Upper lobe of left lung (tissue), 6 donors: ENCODE data around the gene HNRNPL. TPM values are rescaled to one million over a fixed set of nuclear protein-coding genes. Genes with fewer than 3 reads are reported as not detected.
A peak's percentile ranks its signal among the peaks of the same experiment; 100 is the strongest.
"Not testable (repeated sequence)": the region's sequence is repeated elsewhere in the genome, so short reads cannot be mapped to it uniquely, and the experiment has no call there.

Source experiments
- ATAC-seq, 2 donors: fragments of 200-7000 bp; cut with Tn5 transposase; one replicate each; pipeline ENCODE4 v1.9.1; 2022; ENCODE audit warnings: mild to moderate bottlenecking in 2 of 2, moderate library complexity in 2 of 2; ENCODE audit not compliant: low FRiP score in 2 of 2
- DNase-seq, 2 donors: peaks; one replicate each; pipeline ENCODE4 v3.0.0-alpha.2; 2019 to 2020
- H3K27ac ChIP-seq, 4 donors: fragments of 200-600 bp; sonication (generic); one replicate each; pipeline ENCODE4 v1.5.1; 2016 to 2019
- H3K27me3 ChIP-seq, 4 donors: fragments of 200-600 bp; sonication (generic); one replicate each; pipeline ENCODE4 v1.5.1; 2017 to 2019
- H3K36me3 ChIP-seq, 4 donors: fragments of 200-600 bp; sonication (generic); one replicate each; pipeline ENCODE4 v1.5.1; 2016 to 2019
- H3K4me1 ChIP-seq, 4 donors: fragments of 200-600 bp; sonication (generic); one replicate each; pipeline ENCODE4 v1.5.1; 2018 to 2019
- H3K4me3 ChIP-seq, 4 donors: fragments of 200-600 bp; sonication (generic); one replicate each; pipeline ENCODE4 v1.5.1; 2017 to 2019; ENCODE audit warnings: mild to moderate bottlenecking in 2 of 4, moderate library complexity in 1 of 4
- H3K9me3 ChIP-seq, 4 donors: fragments of 200-600 bp; sonication (generic); one replicate each; pipeline ENCODE4 v1.5.1; 2018 to 2019
- CTCF ChIP-seq, 6 experiments: fragments of 450-650 bp in 4 of 6; fragments of 200-600 bp in 2 of 6; sonication (generic) in 2 of 6; IDR thresholded peaks; one replicate each; pipeline ENCODE4 v1.5.1; 2016 to 2019; ENCODE audit warnings: antibody characterized with exemption in 6 of 6
- EP300 ChIP-seq, 4 donors: sonication (generic); formaldehyde crosslinking; IDR thresholded peaks; one replicate each; pipeline ENCODE4 v1.5.1; 2017; ENCODE audit warnings: antibody characterized with exemption in 4 of 4, control low read depth in 2 of 4
- POLR2A ChIP-seq, 4 donors: fragments of 450-650 bp; IDR thresholded peaks; one replicate each; pipeline ENCODE4 v1.5.1; 2016 to 2017; ENCODE audit warnings: antibody characterized with exemption in 4 of 4, mild to moderate bottlenecking in 2 of 4
- POLR2AphosphoS5 ChIP-seq, 2 donors: sonication (generic); formaldehyde crosslinking; IDR thresholded peaks; one replicate each; pipeline ENCODE4 v1.5.1; 2017; ENCODE audit warnings: antibody characterized with exemption in 2 of 2
- WGBS, 2 donors: methylation state at CpG; one replicate each; pipeline ENCODE4 v1.1.5; 2017 to 2018; 5-methylcytosine and 5-hydroxymethylcytosine counted together
- total RNA-seq, 6 donors: library from RNA; depleted of rRNA in 4 of 6; stranded (reverse); fragments of >200 nt in 4 of 6; gene quantifications; one replicate each; pipeline versions ENCODE4 v1.1.0 to v1.2.1, GENCODE V29; 2016 to 2021
- donor health status: DM: no; HTN: no; CAD: no; lungs with moderate emphysema.
- donor health status: DM: no; HTN: yes; CAD: no; lungs with severe emphysema.

The HNRNPL gene
- total RNA-seq, 6 donors from 2014 or later, result 156 to 274 (median 178) TPM

GRCh38 chr19:38800577-38801347, 49.0 kb downstream of the HNRNPL start:
- 88 to 95% methylated on average over 5 of the region's 5 CpGs for WGBS, 2 donors
- TF ChIP-seq EP300 (IDR thresholded peaks at IDR 0.05) (no peak), POLR2A (IDR thresholded peaks at IDR 0.05) (no peak)
- no peaks in the 10 kb centered on the region for H3K9me3 ChIP-seq
- H3K4me1 ChIP-seq, result peaks cover 0 to 3% (median 1%) of the 10 kb centered on the region in 4 donors
- no peak overlapping the region for H3K27ac ChIP-seq
- no peaks in the 10 kb centered on the region for H3K27me3 ChIP-seq
- no peak for DNase-seq
- H3K36me3 ChIP-seq, result peaks cover 0 to 11% (median 0%) of the 10 kb centered on the region in 4 donors
- ATAC-seq, result no peak
- no peak overlapping the region for H3K4me3 ChIP-seq

DNA sequence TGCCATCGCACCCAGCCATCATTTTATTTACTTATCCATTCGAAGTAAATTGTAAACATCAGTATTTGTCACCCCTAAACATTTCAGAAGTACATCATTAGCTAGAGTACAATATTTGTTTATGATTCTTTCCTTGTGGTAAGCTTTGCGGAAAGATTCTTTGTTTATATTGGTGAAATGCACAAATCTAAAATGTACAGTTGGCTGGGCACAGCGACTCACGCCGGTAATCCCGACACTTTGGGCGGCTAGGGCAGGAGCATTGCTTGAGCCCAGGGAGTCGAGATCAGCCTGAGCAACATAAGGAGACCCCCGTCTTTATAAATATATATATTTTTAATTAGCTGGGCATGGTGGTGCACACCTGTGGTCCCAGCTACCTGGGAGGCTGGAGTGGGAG, 50.7 kb downstream of the HNRNPL start:
- Histone ChIP-seq H3K36me3 (peaks cover 0 to 11% (median 0%) of the 10 kb centered on the region in 4 donors), H3K9me3 (no peaks in the 10 kb centered on the region), H3K4me3 (no peak overlapping the region), H3K4me1 (no peaks in the 10 kb centered on the region), H3K27ac (no peak overlapping the region), H3K27me3 (no peaks in the 10 kb centered on the region)
- ATAC-seq (no peak), DNase-seq (no peak)
- TF ChIP-seq EP300 (IDR thresholded peaks at IDR 0.05), result no peak
- no peak for TF ChIP-seq CTCF (IDR thresholded peaks at IDR 0.05)
- no peak for TF ChIP-seq POLR2A (IDR thresholded peaks at IDR 0.05)
- no peak for TF ChIP-seq POLR2AphosphoS5 (IDR thresholded peaks at IDR 0.05)
- WGBS, 2 donors, result 87 to 90% methylated on average over 10 of the region's 10 CpGs

GRCh38 chr19:38797781-38798180, 52.0 kb downstream of the HNRNPL start:
- H3K4me3 ChIP-seq, H3K36me3 ChIP-seq, H3K4me1 ChIP-seq, ATAC-seq, H3K27ac ChIP-seq, H3K27me3 ChIP-seq, H3K9me3 ChIP-seq: not testable (repeated sequence)
- peak in 1 of 2 donors; percentile 64 for DNase-seq
- WGBS, 2 donors, result no CpG with 5 or more reads among the region's 33 CpGs

DNA sequence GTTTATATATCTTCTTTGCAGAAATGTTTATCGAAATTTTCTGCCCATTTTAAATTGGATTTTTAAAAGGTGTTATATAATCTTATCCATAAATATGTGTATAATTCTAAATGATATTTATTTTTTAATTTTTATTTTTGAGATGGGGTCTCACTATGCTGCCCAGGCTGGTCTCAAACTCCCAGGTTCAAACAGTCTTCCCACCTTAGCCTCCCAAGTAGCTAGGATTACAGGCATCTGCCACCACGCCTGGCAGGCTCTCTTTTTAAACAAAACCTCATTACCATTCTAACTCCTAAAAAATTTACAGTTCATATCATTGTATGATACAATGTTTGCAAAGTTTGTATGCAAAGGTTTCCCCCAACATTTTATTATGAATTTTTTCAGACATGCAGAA, 53.6 kb downstream of the HNRNPL start:
- TF ChIP-seq POLR2AphosphoS5 (IDR thresholded peaks at IDR 0.05), result no peak
- no peak for TF ChIP-seq POLR2A (IDR thresholded peaks at IDR 0.05)
- no peak for TF ChIP-seq EP300 (IDR thresholded peaks at IDR 0.05)
- no peak for TF ChIP-seq CTCF (IDR thresholded peaks at IDR 0.05)
- ATAC-seq (no peak), DNase-seq (no peak)
- WGBS, 2 donors, result 44 to 96% methylated on average over 2 of the region's 2 CpGs
- Histone ChIP-seq H3K27me3 (no peaks in the 10 kb centered on the region), H3K4me3 (no peak overlapping the region), H3K9me3 (no peaks in the 10 kb centered on the region), H3K36me3 (no peaks in the 10 kb centered on the region), H3K4me1 (peaks cover 3 to 8% (median 7%) of the 10 kb centered on the region in 4 donors), H3K27ac (no peak overlapping the region)

DNA sequence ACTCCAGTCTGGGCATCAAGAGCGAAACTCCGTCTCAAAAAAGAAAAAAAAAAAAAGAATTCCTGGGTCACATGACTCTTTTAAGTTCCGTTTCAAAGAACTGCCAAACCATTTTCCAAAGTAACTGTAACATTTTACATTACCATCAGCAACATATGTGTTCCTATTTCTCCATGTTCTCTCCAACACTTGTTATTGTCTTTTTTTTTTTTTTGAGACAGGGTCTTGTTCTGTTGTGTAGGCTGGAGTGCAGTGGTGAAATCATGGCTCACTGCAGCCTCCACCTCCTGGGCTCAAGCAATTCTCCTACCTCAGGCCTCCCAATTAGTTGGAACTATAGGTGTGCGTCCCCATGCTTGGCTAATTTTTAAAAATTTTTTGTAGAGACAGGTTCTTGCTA, 54.2 kb downstream of the HNRNPL start:
- Histone ChIP-seq H3K4me3 (no peak overlapping the region), H3K27me3 (no peaks in the 10 kb centered on the region), H3K4me1 (peaks cover 3 to 8% (median 7%) of the 10 kb centered on the region in 4 donors), H3K27ac (no peak overlapping the region), H3K9me3 (no peaks in the 10 kb centered on the region), H3K36me3 (no peaks in the 10 kb centered on the region)
- WGBS, 2 donors, result 95 to 99% methylated on average over 4 of the region's 4 CpGs
- ATAC-seq, result no peak
- TF ChIP-seq POLR2AphosphoS5 (IDR thresholded peaks at IDR 0.05) (no peak), EP300 (IDR thresholded peaks at IDR 0.05) (no peak), POLR2A (IDR thresholded peaks at IDR 0.05) (no peak)
- no peak for DNase-seq

- Histone ChIP-seq H3K27me3 (no peaks in the 10 kb centered on the region), H3K9me3 (no peaks in the 10 kb centered on the region), H3K4me1 (peaks cover 3 to 8% (median 7%) of the 10 kb centered on the region in 4 donors), H3K36me3 (no peaks in the 10 kb centered on the region), H3K27ac (no peak overlapping the region), H3K4me3 (no peak overlapping the region)
- no peak for ATAC-seq
- DNase-seq, result no peak
- TF ChIP-seq POLR2AphosphoS5 (IDR thresholded peaks at IDR 0.05), result no peak
- no peak for TF ChIP-seq EP300 (IDR thresholded peaks at IDR 0.05)
- no peak for TF ChIP-seq CTCF (IDR thresholded peaks at IDR 0.05)
- no peak for TF ChIP-seq POLR2A (IDR thresholded peaks at IDR 0.05)
- 89 to 96% methylated on average over 4 to 5 of the region's 5 CpGs for WGBS, 2 donors
Measured at GRCh38 chr19:38793671-38794070, 56.1 kb downstream of the HNRNPL start.
